WTC11 (cell line): ENCODE measurements around the gene DTNB. TPM values are rescaled to one million over a fixed set of nuclear protein-coding genes. Genes with fewer than 3 reads are reported as not detected.

Source experiments
- ATAC-seq: fragments of 200-7000 bp; cut with Tn5 transposase; 2 replicates; pipeline ENCODE4 v1.10.0; 2021; ENCODE audit warnings: mild to moderate bottlenecking, moderate library complexity
- CTCF ChIA-PET: fragments of 300-600 bp; sonication (Branson Sonifier 250); formaldehyde crosslinking; loops from one replicate; lab custom pipeline; 2021; ENCODE audit warnings: antibody characterized with exemption; lab: Charles Lee
- POLR2A ChIA-PET: fragments of 350-600 bp; sonication (Branson Sonifier 250); formaldehyde crosslinking; loops from one replicate; lab custom pipeline; 2021; ENCODE audit warnings: antibody characterized with exemption; lab: Charles Lee
- DNase-seq: peaks from one replicate; pipeline ENCODE4 v3.0.0; 2021; ENCODE audit warnings: low spot score
- H3K27ac Mint-ChIP-seq: 2 replicates; pipeline ENCODE4 v1.8.0; 2021; ENCODE audit warnings: mixed read lengths
- H3K27me3 Mint-ChIP-seq: 2 replicates; pipeline ENCODE4 v1.8.0; 2021; ENCODE audit warnings: low read depth, mild to moderate bottlenecking, moderate library complexity, mixed read lengths
- H3K36me3 Mint-ChIP-seq: 2 replicates; pipeline ENCODE4 v1.8.0; 2021; ENCODE audit warnings: mixed read lengths
- H3K4me1 Mint-ChIP-seq: 2 replicates; pipeline ENCODE4 v1.8.0; 2022; ENCODE audit warnings: mixed read lengths
- H3K4me3 Mint-ChIP-seq: 2 replicates; pipeline ENCODE4 v1.8.0; 2021; ENCODE audit warnings: mild to moderate bottlenecking, moderate library complexity, mixed read lengths
- H3K9me3 Mint-ChIP-seq: 2 replicates; pipeline ENCODE4 v1.8.0; 2021; ENCODE audit warnings: mixed read lengths
- ATF1 ChIP-seq: sonication (generic); formaldehyde crosslinking; IDR thresholded peaks from 2 replicates; pipeline ENCODE4 v1.8.1; 2023; ENCODE audit warnings: mild to moderate bottlenecking, moderate library complexity, missing genetic modification reagents
- CBFB ChIP-seq: sonication (generic); formaldehyde crosslinking; IDR thresholded peaks from 2 replicates; pipeline ENCODE4 v1.8.1; 2022; ENCODE audit warnings: mild to moderate bottlenecking, low read depth, missing genetic modification reagents
- E2F1 ChIP-seq: sonication (generic); formaldehyde crosslinking; IDR thresholded peaks from 2 replicates; pipeline ENCODE4 v1.8.0; 2022; ENCODE audit warnings: mild to moderate bottlenecking, missing genetic modification reagents
- FOXJ3 ChIP-seq: sonication (generic); formaldehyde crosslinking; IDR thresholded peaks from 2 replicates; pipeline ENCODE4 v1.9.0; 2021; ENCODE audit warnings: missing genetic modification reagents, mild to moderate bottlenecking, borderline replicate concordance
- GABPB1 ChIP-seq: sonication (generic); formaldehyde crosslinking; IDR thresholded peaks from 2 replicates; pipeline ENCODE4 v1.8.1; 2023; ENCODE audit warnings: mild to moderate bottlenecking, missing genetic modification reagents
- GTF2I ChIP-seq: fragments of 250-450 bp; sonication (Bioruptor Pico); conservative IDR thresholded peaks from 2 replicates; pipeline ENCODE4 v1.4.0; 2021; ENCODE audit warnings: mild to moderate bottlenecking
- NFATC4 ChIP-seq: fragments of 250-450 bp; sonication (Bioruptor Pico); IDR thresholded peaks from 2 replicates; pipeline ENCODE4 v1.9.0; 2021; ENCODE audit warnings: mild to moderate bottlenecking
- NFE2L1 ChIP-seq: sonication (generic); formaldehyde crosslinking; IDR thresholded peaks from 2 replicates; pipeline ENCODE4 v1.8.1; 2023; ENCODE audit warnings: missing genetic modification reagents
- PRDM15 ChIP-seq: sonication (generic); formaldehyde crosslinking; IDR thresholded peaks from 2 replicates; pipeline ENCODE4 v1.8.0; 2022; ENCODE audit warnings: missing genetic modification reagents
- PRRX2 ChIP-seq: fragments of 250-450 bp; sonication (Bioruptor Pico); IDR thresholded peaks from 2 replicates; pipeline ENCODE4 v1.8.0; 2021; ENCODE audit warnings: mild to moderate bottlenecking
- RORB ChIP-seq: fragments of 250-450 bp; sonication (Bioruptor Pico); IDR thresholded peaks from 2 replicates; pipeline ENCODE4 v1.9.0; 2021; ENCODE audit warnings: mild to moderate bottlenecking
- SOX15 ChIP-seq: fragments of 250-450 bp; sonication (Bioruptor Pico); IDR thresholded peaks from 2 replicates; pipeline ENCODE4 v1.9.0; 2021; ENCODE audit warnings: mild to moderate bottlenecking
- SP1 ChIP-seq: sonication (generic); formaldehyde crosslinking; conservative IDR thresholded peaks from 2 replicates; pipeline ENCODE4 v1.8.1; 2022; ENCODE audit warnings: missing genetic modification reagents
- ZBTB21 ChIP-seq: sonication (generic); formaldehyde crosslinking; IDR thresholded peaks from 2 replicates; pipeline ENCODE4 v1.8.1; 2023; ENCODE audit warnings: mild to moderate bottlenecking, missing genetic modification reagents, borderline replicate concordance
- ZNF121 ChIP-seq: sonication (generic); formaldehyde crosslinking; IDR thresholded peaks from 2 replicates; pipeline ENCODE4 v1.8.0; 2023; ENCODE audit warnings: missing genetic modification reagents
- ZNF317 ChIP-seq: sonication (generic); formaldehyde crosslinking; IDR thresholded peaks from 2 replicates; pipeline ENCODE4 v1.8.1; 2023; ENCODE audit warnings: low read depth, mild to moderate bottlenecking, moderate library complexity, missing genetic modification reagents, borderline replicate concordance
- ZNF396 ChIP-seq: fragments of 250-450 bp; sonication (Bioruptor Pico); IDR thresholded peaks from 2 replicates; pipeline ENCODE4 v1.8.0; 2021; ENCODE audit warnings: mild to moderate bottlenecking, moderate library complexity, borderline replicate concordance
- ZNF416 ChIP-seq: fragments of 250-450 bp; sonication (Bioruptor Pico); IDR thresholded peaks from 2 replicates; pipeline ENCODE4 v1.9.0; 2021; ENCODE audit warnings: mild to moderate bottlenecking, inconsistent platforms
- ZNF532 ChIP-seq: fragments of 250-450 bp; sonication (Bioruptor Pico); IDR thresholded peaks from 2 replicates; pipeline ENCODE4 v1.9.0; 2021; ENCODE audit warnings: mild to moderate bottlenecking, borderline replicate concordance
- total RNA-seq: library from RNA; stranded (reverse); gene quantifications from 3 replicates; pipeline ENCODE4 v1.2.3, GENCODE V29; 2021
- TF ChIP-seq, protein P1 (sequence below): sonication (generic); formaldehyde crosslinking; IDR thresholded peaks from 2 replicates; pipeline ENCODE4 v1.8.1; 2023; ENCODE audit warnings: mild to moderate bottlenecking, moderate library complexity, missing genetic modification reagents
- TF ChIP-seq, protein P2 (sequence below): fragments of 250-450 bp; sonication (Bioruptor Pico); IDR thresholded peaks from 2 replicates; pipeline ENCODE4 v1.9.0; 2021; ENCODE audit warnings: mild to moderate bottlenecking
- TF ChIP-seq, protein P3 (sequence below): sonication (generic); formaldehyde crosslinking; IDR thresholded peaks from 2 replicates; pipeline ENCODE4 v1.8.1; 2022; ENCODE audit warnings: missing genetic modification reagents, borderline replicate concordance

The DTNB gene
- total RNA-seq, 1 experiment from 2014 or later: 39.9 TPM

- no peak for TF ChIP-seq PRDM15 (CRISPR knock-in tag)
Observed at GRCh38 chr2:25589676-25590205, 83.6 kb downstream of the DTNB start (continued).

- POLR2A ChIA-PET: no interaction called here
- H3K27ac Mint-ChIP-seq: no peak overlapping the region
- no peaks in the 10 kb centered on the region for H3K36me3 Mint-ChIP-seq
- CTCF ChIA-PET: no interaction called here
- no peaks in the 10 kb centered on the region for H3K27me3 Mint-ChIP-seq
- no peak for TF ChIP-seq ZNF416 (CRISPR knock-in tag)
- TF ChIP-seq ZNF121 (CRISPR knock-in tag): no peak
- no peak for TF ChIP-seq NFATC4
- TF ChIP-seq, protein P1, sequence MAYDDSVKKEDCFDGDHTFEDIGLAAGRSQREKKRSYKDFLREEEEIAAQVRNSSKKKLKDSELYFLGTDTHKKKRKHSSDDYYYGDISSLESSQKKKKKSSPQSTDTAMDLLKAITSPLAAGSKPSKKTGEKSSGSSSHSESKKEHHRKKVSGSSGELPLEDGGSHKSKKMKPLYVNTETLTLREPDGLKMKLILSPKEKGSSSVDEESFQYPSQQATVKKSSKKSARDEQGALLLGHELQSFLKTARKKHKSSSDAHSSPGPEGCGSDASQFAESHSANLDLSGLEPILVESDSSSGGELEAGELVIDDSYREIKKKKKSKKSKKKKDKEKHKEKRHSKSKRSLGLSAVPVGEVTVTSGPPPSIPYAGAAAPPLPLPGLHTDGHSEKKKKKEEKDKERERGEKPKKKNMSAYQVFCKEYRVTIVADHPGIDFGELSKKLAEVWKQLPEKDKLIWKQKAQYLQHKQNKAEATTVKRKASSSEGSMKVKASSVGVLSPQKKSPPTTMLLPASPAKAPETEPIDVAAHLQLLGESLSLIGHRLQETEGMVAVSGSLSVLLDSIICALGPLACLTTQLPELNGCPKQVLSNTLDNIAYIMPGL (CRISPR knock-in tag): no peak
- no peak for TF ChIP-seq ZNF317 (CRISPR knock-in tag)
- TF ChIP-seq ZBTB21 (CRISPR knock-in tag): no peak
- TF ChIP-seq ZNF532 (CRISPR knock-in tag): no peak
- TF ChIP-seq, protein P2, sequence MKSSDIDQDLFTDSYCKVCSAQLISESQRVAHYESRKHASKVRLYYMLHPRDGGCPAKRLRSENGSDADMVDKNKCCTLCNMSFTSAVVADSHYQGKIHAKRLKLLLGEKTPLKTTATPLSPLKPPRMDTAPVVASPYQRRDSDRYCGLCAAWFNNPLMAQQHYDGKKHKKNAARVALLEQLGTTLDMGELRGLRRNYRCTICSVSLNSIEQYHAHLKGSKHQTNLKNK (CRISPR knock-in tag): no peak
- TF ChIP-seq SP1 (CRISPR knock-in tag): no peak
- TF ChIP-seq, all 79 proteins: peak for 0
- DNase-seq: no peak
- Mint-ChIP-seq H3K9me3 (no peaks in the 10 kb centered on the region), H3K4me3 (no peak overlapping the region), H3K4me1 (peaks cover 24% of the 10 kb centered on the region)
- no peak for ATAC-seq
Observed at GRCh38 chr2:25588576-25588975, 84.8 kb downstream of the DTNB start.

DNA sequence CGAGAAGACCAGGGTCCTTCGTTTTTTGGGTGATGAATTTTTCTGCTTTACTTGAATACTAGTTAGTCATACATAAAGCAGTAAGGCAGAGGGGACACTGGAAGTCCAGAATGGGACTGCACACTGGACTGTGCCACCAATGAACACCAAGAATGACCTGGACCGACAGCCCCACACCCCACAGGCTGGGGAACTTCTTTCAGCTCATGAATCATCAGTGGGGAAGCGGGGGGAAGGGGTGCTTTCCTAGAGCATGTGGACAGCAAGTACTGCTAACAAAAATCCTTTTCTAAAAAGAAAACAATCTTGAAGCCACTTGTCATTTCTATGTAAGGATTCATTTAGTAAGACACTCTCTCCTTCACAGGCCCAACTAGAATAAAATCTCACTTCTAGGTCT lies 86.0 kb downstream of the DTNB start:
- TF ChIP-seq FOXJ3 (CRISPR knock-in tag) (no peak), ZNF121 (CRISPR knock-in tag) (no peak), GABPB1 (CRISPR knock-in tag) (no peak), RORB (CRISPR knock-in tag) (no peak), E2F1 (no peak), ATF1 (CRISPR knock-in tag) (no peak), NFE2L1 (no peak), SOX15 (CRISPR knock-in tag) (no peak), GTF2I (CRISPR knock-in tag) (no peak), CBFB (CRISPR knock-in tag) (no peak), PRRX2 (no peak), ZNF396 (CRISPR knock-in tag) (no peak)
- TF ChIP-seq, protein P3, sequence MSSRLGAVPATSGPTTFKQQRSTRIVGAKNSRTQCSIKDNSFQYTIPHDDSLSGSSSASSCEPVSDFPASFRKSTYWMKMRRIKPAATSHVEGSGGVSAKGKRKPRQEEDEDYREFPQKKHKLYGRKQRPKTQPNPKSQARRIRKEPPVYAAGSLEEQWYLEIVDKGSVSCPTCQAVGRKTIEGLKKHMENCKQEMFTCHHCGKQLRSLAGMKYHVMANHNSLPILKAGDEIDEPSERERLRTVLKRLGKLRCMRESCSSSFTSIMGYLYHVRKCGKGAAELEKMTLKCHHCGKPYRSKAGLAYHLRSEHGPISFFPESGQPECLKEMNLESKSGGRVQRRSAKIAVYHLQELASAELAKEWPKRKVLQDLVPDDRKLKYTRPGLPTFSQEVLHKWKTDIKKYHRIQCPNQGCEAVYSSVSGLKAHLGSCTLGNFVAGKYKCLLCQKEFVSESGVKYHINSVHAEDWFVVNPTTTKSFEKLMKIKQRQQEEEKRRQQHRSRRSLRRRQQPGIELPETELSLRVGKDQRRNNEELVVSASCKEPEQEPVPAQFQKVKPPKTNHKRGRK (CRISPR knock-in tag): no peak
- ChIA-PET POLR2A (no interaction called here), CTCF (interaction anchor here (0.7 kb wide), 1 partner anchor 278 kb away, joined by 3 read pairs; no protein-coding TSS in a partner anchor)
- no peak overlapping the region for H3K27ac Mint-ChIP-seq
- ATAC-seq (no peak), DNase-seq (no peak)
- H3K27me3 Mint-ChIP-seq: no peaks in the 10 kb centered on the region
- H3K36me3 Mint-ChIP-seq: no peaks in the 10 kb centered on the region
- H3K9me3 Mint-ChIP-seq: no peaks in the 10 kb centered on the region
- H3K4me1 Mint-ChIP-seq: peaks cover 15% of the 10 kb centered on the region
- H3K4me3 Mint-ChIP-seq: no peak overlapping the region
